Ascending aorta (tissue), 2 donors: Measurements from ENCODE around the gene ANGPTL5. TPM values are rescaled to one million over a fixed set of nuclear protein-coding genes. Genes with fewer than 3 reads are reported as not detected.

Experiments
- DNase-seq, 2 donors: peaks; one replicate each; pipeline ENCODE4 v3.0.0-alpha.2; 2019; ENCODE audit warnings: low spot score in 2 of 2
- H3K27ac ChIP-seq, 2 donors: fragments of 200-600 bp; sonication (generic); one replicate each; pipeline ENCODE4 v1.5.1; 2016 to 2017; ENCODE audit warnings: mild to moderate bottlenecking in 1 of 2
- H3K27me3 ChIP-seq: fragments of 200-600 bp; sonication (generic); one replicate; pipeline ENCODE4 v1.5.1; 2017
- H3K36me3 ChIP-seq, 2 donors: fragments of 200-600 bp; sonication (generic); one replicate each; pipeline ENCODE4 v1.5.1; 2016
- H3K4me1 ChIP-seq, 2 donors: fragments of 200-600 bp; sonication (generic); one replicate each; pipeline ENCODE4 v1.5.1; 2016 to 2017; ENCODE audit warnings: mild to moderate bottlenecking in 1 of 2
- H3K4me3 ChIP-seq, 2 donors: fragments of 200-600 bp; sonication (generic); one replicate each; pipeline ENCODE4 v1.5.1; 2016 to 2017; ENCODE audit warnings: mild to moderate bottlenecking in 1 of 2
- H3K9me3 ChIP-seq, 2 donors: fragments of 200-600 bp; sonication (generic); one replicate each; pipeline ENCODE4 v1.5.1; 2016
- CTCF ChIP-seq, 3 experiments: fragments of 200-600 bp in 2 of 3; fragments of 450-650 bp in 1 of 3; sonication (generic) in 2 of 3; IDR thresholded peaks; one replicate each; pipeline ENCODE4 v1.5.1; 2016 to 2019; ENCODE audit warnings: antibody characterized with exemption in 3 of 3, mild to moderate bottlenecking in 1 of 3, moderate library complexity in 1 of 3
- intact Hi-C: fragments of 100-400 bp; cut with DNase I; formaldehyde crosslinking; loops from one replicate; pipeline ENCODE4 v1.15.1; 2023
- total RNA-seq: library from RNA; depleted of rRNA; stranded (reverse); fragments of >200 nt; gene quantifications from one replicate; pipeline ENCODE4 v1.1.0, GENCODE V29; 2016

Gene ANGPTL5
- total RNA-seq, 1 donor from 2014 or later: not detected

- no peaks in the 10 kb centered on the region for H3K27me3 ChIP-seq
- no peaks in the 10 kb centered on the region for H3K36me3 ChIP-seq
- intact Hi-C loops: no loop called here
- no peak for TF ChIP-seq CTCF (IDR thresholded peaks at IDR 0.05)
- no peaks in the 10 kb centered on the region for H3K4me1 ChIP-seq
- H3K27ac ChIP-seq: no peak overlapping the region
- H3K4me3 ChIP-seq: no peak overlapping the region
- H3K9me3 ChIP-seq: no peaks in the 10 kb centered on the region
- DNase-seq: no peak
Observed at GRCh38 chr11:101894505-101894904, 21.8 kb downstream of the ANGPTL5 start.

GRCh38 chr11:101889767-101890166 is 26.6 kb downstream of the ANGPTL5 start:
- no peak overlapping the region for H3K27ac ChIP-seq
- no peaks in the 10 kb centered on the region for H3K4me1 ChIP-seq
- TF ChIP-seq CTCF (IDR thresholded peaks at IDR 0.05): no peak
- DNase-seq: no peak
- no peak overlapping the region for H3K4me3 ChIP-seq
- intact Hi-C loops: no loop called here
- no peaks in the 10 kb centered on the region for H3K27me3 ChIP-seq
- H3K9me3 ChIP-seq: no peaks in the 10 kb centered on the region
- no peaks in the 10 kb centered on the region for H3K36me3 ChIP-seq

DNA sequence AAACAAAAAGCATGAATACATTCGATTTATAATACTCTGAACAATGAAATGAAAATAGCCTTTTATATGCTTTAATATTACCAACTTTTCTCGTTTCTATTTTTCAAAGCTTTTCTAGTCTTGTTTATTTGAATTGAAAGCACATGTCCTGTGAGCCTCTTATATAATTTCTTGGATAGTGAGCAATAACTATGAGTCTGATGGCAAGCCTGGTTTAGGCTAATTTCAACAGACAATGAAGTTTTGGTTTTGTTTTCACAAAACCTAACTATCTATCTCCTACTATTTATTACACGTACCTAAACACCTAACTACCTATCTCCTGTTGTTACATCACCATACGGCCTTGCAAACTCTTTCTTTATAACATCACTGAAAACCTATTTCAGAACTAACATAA is 30.7 kb downstream of the ANGPTL5 start:
- TF ChIP-seq CTCF (IDR thresholded peaks at IDR 0.05): no peak
- intact Hi-C loops: no loop called here

GRCh38 chr11:101881586-101881985 is 34.7 kb downstream of the ANGPTL5 start:
- Histone ChIP-seq H3K4me1 (no peaks in the 10 kb centered on the region), H3K9me3 (no peaks in the 10 kb centered on the region), H3K27ac (no peak overlapping the region), H3K36me3 (no peaks in the 10 kb centered on the region), H3K27me3 (no peaks in the 10 kb centered on the region), H3K4me3 (no peak overlapping the region)
- intact Hi-C loops: no loop called here
- TF ChIP-seq CTCF (IDR thresholded peaks at IDR 0.05): no peak
- DNase-seq: no peak

More for the DNA sequence above, 30.7 kb downstream of the ANGPTL5 start:
- no peak for DNase-seq
- Histone ChIP-seq H3K36me3 (no peaks in the 10 kb centered on the region), H3K9me3 (no peaks in the 10 kb centered on the region), H3K27me3 (no peaks in the 10 kb centered on the region), H3K4me1 (no peaks in the 10 kb centered on the region), H3K27ac (no peak overlapping the region), H3K4me3 (no peak overlapping the region)

GRCh38 chr11:101880222-101880621 is 36.1 kb downstream of the ANGPTL5 start:
- Histone ChIP-seq H3K4me3 (no peak overlapping the region), H3K27ac (no peak overlapping the region), H3K27me3 (no peaks in the 10 kb centered on the region), H3K4me1 (no peaks in the 10 kb centered on the region), H3K36me3 (no peaks in the 10 kb centered on the region), H3K9me3 (no peaks in the 10 kb centered on the region)
- DNase-seq: no peak
- intact Hi-C loops: no loop called here
- TF ChIP-seq CTCF (IDR thresholded peaks at IDR 0.05): peak in 1 of 3 experiments; percentile 10
